ENCODE measurements around the gene RNASEH2C.
"Not testable (repeated sequence)": the region's sequence is repeated elsewhere in the genome, so short reads cannot be mapped to it uniquely, and the experiment has no call there.

The RNASEH2C gene

GRCh38 chr11:65716774-65717405 lies 3.7 kb downstream of the RNASEH2C start:
- DNase-seq = no peak

DNA sequence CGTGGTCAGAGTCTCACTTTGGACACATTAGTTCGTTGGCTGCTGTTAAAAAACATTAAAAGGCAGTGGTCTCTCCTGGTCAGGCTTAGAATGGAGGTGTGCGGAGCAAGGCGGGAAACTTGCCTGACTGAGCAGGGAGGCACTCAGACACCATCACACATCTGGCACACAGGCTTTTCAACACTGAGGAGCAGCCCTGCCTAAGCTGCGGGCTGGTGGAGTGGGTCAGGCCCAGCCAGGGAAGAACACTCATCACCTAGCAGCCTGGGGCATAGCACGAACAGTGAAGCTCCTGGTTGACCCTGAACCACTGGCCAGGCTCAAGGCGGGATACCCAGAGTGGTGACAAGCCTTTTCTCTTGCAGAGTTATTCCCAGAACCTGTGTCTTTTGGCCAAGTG lies 4.3 kb downstream of the RNASEH2C start:
- no peak for DNase-seq

DNA sequence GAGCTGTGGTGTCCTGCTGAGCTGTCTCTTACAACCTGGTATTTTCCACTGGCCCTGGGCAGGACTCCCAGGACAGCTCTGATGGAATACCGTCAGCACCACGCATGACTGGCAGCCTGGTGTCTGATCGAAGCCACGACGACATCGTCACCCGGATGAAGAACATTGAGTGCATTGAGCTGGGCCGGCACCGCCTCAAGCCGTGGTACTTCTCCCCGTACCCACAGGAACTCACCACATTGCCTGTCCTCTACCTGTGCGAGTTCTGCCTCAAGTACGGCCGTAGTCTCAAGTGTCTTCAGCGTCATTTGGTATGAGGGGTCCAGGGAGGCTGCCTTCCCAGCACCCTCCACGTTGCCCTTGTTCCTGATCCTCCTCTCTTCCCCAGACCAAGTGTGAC lies 6.2 kb downstream of the RNASEH2C start:
- DNase-seq = no peak

- no peak for DNase-seq
These were observed 7.2 kb downstream of the RNASEH2C start for GRCh38 chr11:65713212-65713969.

DNA sequence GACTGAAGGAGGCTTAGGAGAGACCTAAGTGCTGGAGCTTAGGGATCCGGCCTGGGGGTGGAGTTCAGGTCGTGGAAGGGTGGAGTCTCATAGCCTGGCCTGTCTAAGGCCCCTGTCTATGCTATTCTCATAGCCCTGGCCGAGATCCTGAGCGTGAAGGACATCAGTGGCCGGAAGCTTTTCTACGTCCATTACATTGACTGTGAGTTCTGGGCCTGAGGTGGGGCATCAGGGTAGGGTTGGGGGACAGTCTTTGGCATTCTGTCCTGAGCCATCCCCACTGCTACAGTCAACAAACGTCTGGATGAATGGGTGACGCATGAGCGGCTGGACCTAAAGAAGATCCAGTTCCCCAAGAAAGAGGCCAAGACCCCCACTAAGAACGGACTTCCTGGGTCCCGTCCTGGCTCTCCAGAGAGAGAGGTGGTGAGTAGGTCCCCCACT lies 7.9 kb downstream of the RNASEH2C start:
- DNase-seq = no peak

GRCh38 chr11:65711785-65712632 lies 8.6 kb downstream of the RNASEH2C start, which contains the start of gene KAT5:
Gene KAT5 (plus strand): TSS chr11:65712252. CDS start chr11:65712268, 16 bp downstream.
- peak; percentile 97 to 98 for DNase-seq

DNA sequence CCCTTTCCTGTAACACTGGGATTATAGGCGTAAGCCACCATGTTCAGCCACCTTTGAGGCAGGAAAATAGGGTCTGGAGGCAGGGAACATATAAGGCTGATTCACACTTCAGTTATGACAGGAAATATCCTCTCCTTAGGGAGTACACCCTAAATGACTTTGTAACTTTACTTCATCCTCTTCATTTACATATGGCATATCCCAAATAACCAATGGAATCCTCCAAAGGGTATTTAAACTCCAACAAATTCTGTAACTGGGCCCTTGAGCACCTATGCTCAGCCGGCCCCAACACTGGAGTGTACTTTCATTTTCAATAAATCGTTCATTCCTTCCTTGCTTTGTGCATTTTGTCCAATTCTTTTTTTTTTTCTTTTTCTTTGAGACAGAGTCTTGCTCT lies 10.2 kb downstream of the RNASEH2C start:
- no peak for DNase-seq

DNA sequence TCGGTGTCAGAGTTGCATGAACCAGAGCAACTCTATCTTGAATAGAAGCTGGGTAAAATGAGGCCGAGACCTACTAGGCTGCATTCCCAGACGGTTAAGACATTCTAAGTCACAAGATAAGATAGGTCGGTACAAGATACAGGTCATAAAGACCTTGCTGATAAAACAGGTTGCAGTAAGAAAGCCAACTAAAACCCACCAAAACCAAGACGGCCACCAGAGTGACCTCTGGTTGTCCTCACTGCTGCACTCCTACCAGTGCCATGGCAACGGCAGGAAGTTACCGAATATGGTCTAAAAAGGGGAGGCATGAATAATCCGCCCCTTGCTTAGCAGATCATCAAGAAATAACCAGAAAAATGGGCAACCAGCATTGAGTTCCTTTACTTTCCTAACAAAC lies 10.9 kb downstream of the RNASEH2C start:
- DNase-seq = no peak

GRCh38 chr11:65708451-65708850 lies 12.1 kb downstream of the RNASEH2C start:
- no peak for DNase-seq

DNA sequence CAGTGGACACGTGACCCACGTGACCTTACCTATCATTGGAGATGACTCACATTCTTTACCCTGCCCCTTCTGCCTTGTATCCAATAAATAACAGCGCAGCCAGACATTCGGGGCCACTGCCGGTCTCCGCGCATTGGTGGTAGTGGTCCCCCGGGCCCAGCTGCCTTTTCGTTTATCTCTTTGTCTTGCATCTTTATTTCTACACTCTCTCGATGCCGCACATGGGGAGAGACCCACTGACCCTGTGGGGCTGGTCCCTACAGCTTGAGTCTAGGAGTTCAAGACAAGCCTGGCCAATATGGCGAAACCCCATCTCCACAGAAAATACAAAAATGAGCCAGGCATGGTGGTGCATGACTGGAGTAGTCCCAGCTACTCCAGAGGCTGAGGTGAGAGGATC lies 13.6 kb downstream of the RNASEH2C start:
- not testable (repeated sequence) for DNase-seq

DNA sequence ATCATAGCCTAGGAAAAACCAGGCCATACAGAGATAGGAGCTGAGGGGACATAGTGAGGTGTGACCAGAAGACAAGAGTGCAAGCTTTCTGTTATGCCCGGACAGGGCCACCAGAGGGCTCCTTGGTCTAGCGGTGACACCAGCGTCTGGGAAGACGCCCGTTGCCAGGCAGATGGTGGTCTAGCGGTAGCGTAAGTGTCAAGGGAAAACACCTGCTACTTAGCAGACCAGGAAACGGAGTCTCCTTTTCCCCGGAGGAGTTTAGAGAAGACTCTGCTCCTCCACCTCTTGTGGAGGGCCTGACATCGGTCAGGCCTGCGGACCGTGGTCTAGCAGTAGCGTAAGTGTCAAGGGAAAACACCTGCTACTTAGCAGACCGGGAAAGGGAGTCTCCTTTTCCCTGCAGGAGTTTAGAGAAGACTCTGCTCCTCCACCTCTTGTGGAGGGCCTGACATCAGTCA lies 14.3 kb downstream of the RNASEH2C start:
- DNase-seq = peak; percentile 83 to 85

- no peak for DNase-seq
These were observed 16.8 kb downstream of the RNASEH2C start for GRCh38 chr11:65703846-65704245.

- DNase-seq = no peak
These were observed 18.9 kb downstream of the RNASEH2C start for GRCh38 chr11:65701686-65702085.

- DNase-seq = no peak
These were observed 20.2 kb downstream of the RNASEH2C start for GRCh38 chr11:65700399-65700798.

DNA sequence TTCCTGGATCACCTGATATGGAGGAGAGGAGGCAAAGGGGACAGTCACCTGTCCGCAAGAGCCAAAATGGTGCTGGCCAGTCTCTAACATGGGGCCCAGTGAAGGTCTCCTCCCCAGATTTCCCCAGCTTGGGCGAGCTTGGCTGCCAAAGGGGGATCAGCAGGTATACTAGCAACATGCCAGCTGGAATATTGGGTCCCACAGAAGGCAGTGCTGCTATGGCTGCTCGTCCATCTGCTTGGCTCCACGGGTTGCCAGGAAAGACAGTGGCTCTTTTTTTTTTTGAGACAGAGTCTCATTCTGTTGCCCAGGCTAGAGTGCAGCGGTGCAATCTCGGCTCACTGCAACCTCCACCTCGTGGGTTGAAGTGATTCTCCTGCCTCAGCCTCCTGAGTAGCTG lies 21.3 kb downstream of the RNASEH2C start:
- DNase-seq = no peak

DNA sequence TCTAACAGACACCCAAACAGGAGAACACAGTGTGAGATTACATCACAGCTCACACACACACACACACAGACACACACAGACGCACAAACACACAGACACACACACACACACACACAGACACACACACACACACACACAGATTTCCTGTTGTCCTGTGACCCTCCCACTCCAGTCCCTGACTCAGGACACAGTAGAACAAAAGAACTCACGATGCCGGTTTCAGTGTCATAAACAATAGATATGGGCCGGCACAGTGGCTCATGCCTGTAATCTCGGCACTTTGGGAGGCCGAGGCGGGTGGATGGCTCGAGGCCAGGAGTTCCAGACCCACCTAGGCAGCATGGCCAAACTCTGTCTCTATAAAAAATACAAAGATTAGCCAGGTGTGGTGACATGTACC lies 22.4 kb downstream of the RNASEH2C start:
- DNase-seq = no peak

- DNase-seq = no peak
These were observed 23.6 kb downstream of the RNASEH2C start for GRCh38 chr11:65696802-65697552.

GRCh38 chr11:65695459-65696241 lies 24.9 kb downstream of the RNASEH2C start:
- no peak for DNase-seq

DNA sequence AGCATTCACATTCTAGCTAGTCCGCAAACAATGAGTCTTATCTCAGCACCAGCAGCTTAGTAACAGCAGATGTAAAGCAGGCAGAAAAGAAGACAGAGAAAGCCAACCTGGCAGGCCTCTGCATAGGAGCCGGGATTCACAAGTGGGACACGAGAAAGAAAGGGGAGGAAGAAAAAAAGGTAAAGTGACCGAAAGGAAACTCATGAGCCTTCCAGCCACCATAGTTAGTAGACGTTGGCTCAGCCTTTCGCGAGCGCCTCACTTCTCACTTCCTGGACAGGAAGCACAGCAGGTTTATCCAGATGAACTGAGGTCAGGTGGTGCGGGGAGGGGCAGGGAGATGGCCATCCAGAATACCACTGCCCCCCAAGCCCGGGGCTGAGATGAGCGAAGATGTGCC lies 28.2 kb downstream of the RNASEH2C start:
- DNase-seq = no peak

- not testable (repeated sequence) for DNase-seq
These were observed 28.8 kb downstream of the RNASEH2C start for GRCh38 chr11:65691847-65692246.

GRCh38 chr11:65685981-65686380 lies 34.6 kb downstream of the RNASEH2C start:
- no peak for DNase-seq

DNA sequence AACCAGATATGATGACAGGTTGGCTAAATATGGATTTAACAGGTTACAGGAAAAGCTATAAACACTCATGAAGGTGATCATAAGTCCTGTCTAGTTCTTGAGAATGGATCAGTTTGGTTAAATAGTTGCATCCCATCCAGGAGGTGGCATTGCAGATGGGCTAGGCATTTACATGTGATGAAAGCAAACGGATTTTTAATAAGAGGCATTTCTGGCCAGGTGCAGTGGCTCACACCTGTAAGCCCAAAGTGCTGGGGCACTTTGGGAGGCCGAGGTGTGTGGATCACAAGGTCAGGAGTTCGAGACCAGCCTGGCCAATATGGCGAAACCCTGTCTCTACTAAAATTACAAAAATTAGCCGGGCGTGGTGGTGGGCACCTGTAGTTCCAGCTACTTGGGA lies 37.1 kb downstream of the RNASEH2C start:
- not testable (repeated sequence) for DNase-seq
